ENCODE results near the gene TFF2. TPM values are rescaled to one million over a fixed set of nuclear protein-coding genes. Genes with fewer than 3 reads are reported as not detected.

Gene TFF2
- polyA plus RNA-seq, 3 donors, result not detected

GRCh38 chr21:42395302-42395701 lies 44.5 kb upstream of the TFF2 start:
- H3K4me1 Mint-ChIP-seq, result no peaks in the 10 kb centered on the region
- H3K4me3 ChIP-seq (replicated peaks in 1 of 3; ENCODE audit: low read depth in 2 of 3, low read length in 3 of 3), result no peak overlapping the region
- no peak overlapping the region for H3K9ac ChIP-seq (ENCODE audit: insufficient read depth, low read length, poor library complexity, severe bottlenecking)
- no peak for TF ChIP-seq CTCF (IDR thresholded peaks at IDR 0.05)
- H2AFZ ChIP-seq (ENCODE audit: insufficient read depth, low read depth, low read length, poor library complexity, severe bottlenecking), result no peak overlapping the region
- H3K4me3 Mint-ChIP-seq, result no peak overlapping the region
- H3K27me3 ChIP-seq (ENCODE audit: control insufficient read depth in 2 of 2, insufficient read depth in 2 of 2, low read length in 2 of 2), result no peaks in the 10 kb centered on the region
- H3K4me1 ChIP-seq (ENCODE audit: control insufficient read depth in 1 of 2, insufficient read depth in 2 of 2, low read length in 2 of 2), result no peaks in the 10 kb centered on the region
- H3K4me2 ChIP-seq (replicated peaks; ENCODE audit: extremely low read depth, low read length, poor library complexity, severe bottlenecking), result no peak overlapping the region
- no peak overlapping the region for H3K27ac ChIP-seq (ENCODE audit: low read depth in 1 of 2, low read length in 2 of 2)
- no peaks in the 10 kb centered on the region for H4K20me1 ChIP-seq (ENCODE audit: insufficient read depth, low read length)
- no peak overlapping the region for H3K27ac Mint-ChIP-seq
- no peaks in the 10 kb centered on the region for H3K79me2 ChIP-seq (ENCODE audit: insufficient read depth, low read length)
- H3K27me3 Mint-ChIP-seq (ENCODE audit: low read depth in 3 of 3), result peaks cover 0 to 5% (median 0%) of the 10 kb centered on the region in 3 donors
- 79% methylated on average over 4 of the region's 11 CpGs for WGBS (ENCODE audit: insufficient coverage)
- peaks cover 0 to 1% (median 0%) of the 10 kb centered on the region in 7 donors for H3K9me3 Mint-ChIP-seq
- intact Hi-C loops (cut with micrococcal nuclease), result no loop called here
- no peak for DNase-seq
- H3K36me3 ChIP-seq (replicated peaks in 1 of 2; ENCODE audit: control insufficient read depth in 1 of 2, insufficient read depth in 2 of 2, low read length in 2 of 2), result no peaks in the 10 kb centered on the region
- H3K36me3 Mint-ChIP-seq, result no peaks in the 10 kb centered on the region
- H3K9me3 ChIP-seq (replicated peaks in 1 of 2; ENCODE audit: control insufficient read depth in 1 of 2, insufficient read depth in 1 of 2, low read length in 2 of 2), result no peaks in the 10 kb centered on the region

- Histone ChIP-seq H3K79me2 (ENCODE audit: insufficient read depth, low read length) (no peaks in the 10 kb centered on the region), H3K4me2 (replicated peaks; ENCODE audit: extremely low read depth, low read length, poor library complexity, severe bottlenecking) (no peak overlapping the region), H3K4me3 (replicated peaks in 1 of 3; ENCODE audit: low read depth in 2 of 3, low read length in 3 of 3) (no peak overlapping the region), H2AFZ (ENCODE audit: insufficient read depth, low read depth, low read length, poor library complexity, severe bottlenecking) (no peak overlapping the region), H3K9me3 (replicated peaks in 1 of 2; ENCODE audit: control insufficient read depth in 1 of 2, insufficient read depth in 1 of 2, low read length in 2 of 2) (no peaks in the 10 kb centered on the region), H4K20me1 (ENCODE audit: insufficient read depth, low read length) (no peaks in the 10 kb centered on the region), H3K4me1 (ENCODE audit: control insufficient read depth in 1 of 2, insufficient read depth in 2 of 2, low read length in 2 of 2) (peaks cover 0 to 7% of the 10 kb centered on the region in 2 donors), H3K9ac (ENCODE audit: insufficient read depth, low read length, poor library complexity, severe bottlenecking) (no peak overlapping the region), H3K27me3 (ENCODE audit: control insufficient read depth in 2 of 2, insufficient read depth in 2 of 2, low read length in 2 of 2) (no peaks in the 10 kb centered on the region), H3K36me3 (replicated peaks in 1 of 2; ENCODE audit: control insufficient read depth in 1 of 2, insufficient read depth in 2 of 2, low read length in 2 of 2) (no peaks in the 10 kb centered on the region), H3K27ac (ENCODE audit: low read depth in 1 of 2, low read length in 2 of 2) (no peak overlapping the region)
- intact Hi-C loops (cut with micrococcal nuclease), result no loop called here
- no peak for DNase-seq
- no CpG with 5 or more reads among the region's 8 CpGs for WGBS (ENCODE audit: insufficient coverage)
- H3K27me3 Mint-ChIP-seq (ENCODE audit: low read depth in 3 of 3), result peaks cover 1 to 5% (median 1%) of the 10 kb centered on the region in 3 donors
- no peak for TF ChIP-seq CTCF (IDR thresholded peaks at IDR 0.05)
- peaks cover 0 to 1% (median 0%) of the 10 kb centered on the region in 7 donors for H3K9me3 Mint-ChIP-seq
- H3K4me3 Mint-ChIP-seq, result no peak overlapping the region
- H3K36me3 Mint-ChIP-seq, result no peaks in the 10 kb centered on the region
- peaks cover 11% of the 10 kb centered on the region for H3K4me1 Mint-ChIP-seq
- no peak overlapping the region for H3K27ac Mint-ChIP-seq
Measured at GRCh38 chr21:42393443-42393950, 42.7 kb upstream of the TFF2 start.

Data from CD14-positive monocyte (primary cell).